ENCODE data around the gene BNC2.

The BNC2 gene

DNA sequence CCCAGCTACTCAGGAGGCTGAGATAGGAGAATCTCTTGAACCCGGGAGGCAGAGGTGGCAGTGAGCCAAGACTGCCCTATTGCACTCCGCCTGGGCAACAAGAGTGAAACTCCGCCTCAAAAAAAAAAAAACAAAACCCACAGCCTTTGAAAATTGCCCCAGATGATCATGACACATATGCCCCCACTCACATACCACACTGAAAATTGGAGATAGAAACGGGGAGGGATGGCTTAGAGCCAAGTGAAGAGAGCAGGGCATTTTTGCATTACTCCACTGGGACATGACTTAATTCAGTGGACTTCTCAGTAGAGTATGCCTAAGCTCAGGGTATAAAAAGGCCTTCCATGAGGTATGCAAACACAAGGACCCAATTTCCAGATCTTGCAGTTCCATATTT lies 309.3 kb downstream of the BNC2 start:
- Histone ChIP-seq H3K27me3 (ENCODE audit: control insufficient read depth in 3 of 3, insufficient read depth in 3 of 3, low read depth in 1 of 3, low read length in 3 of 3) (no peaks in the 10 kb centered on the region), H3K4ac (ENCODE audit: low read length) (no peak overlapping the region), H3K4me3 (ENCODE audit: low read length in 2 of 2) (no peak overlapping the region), H4K91ac (ENCODE audit: low read depth, low read length, poor library complexity) (no peak overlapping the region), H3K4me1 (ENCODE audit: control insufficient read depth in 2 of 2, insufficient read depth in 1 of 2, low read depth in 1 of 2, low read length in 2 of 2) (no peaks in the 10 kb centered on the region), H4K8ac (ENCODE audit: low read depth, low read length) (no peak overlapping the region), H3K9ac (ENCODE audit: low read depth, low read length, poor library complexity) (no peak overlapping the region), H3K4me2 (ENCODE audit: insufficient read depth, low read length, poor library complexity, severe bottlenecking) (no peak overlapping the region), H2BK15ac (ENCODE audit: low read length) (no peak overlapping the region), H2BK120ac (ENCODE audit: low read depth, low read length) (no peak overlapping the region), H2BK5ac (ENCODE audit: low read length) (no peak overlapping the region), H2AFZ (ENCODE audit: low read length) (no peak overlapping the region), H3K36me3 (replicated peaks in 1 of 2; ENCODE audit: control insufficient read depth in 2 of 2, insufficient read depth in 2 of 2, low read length in 2 of 2) (no peaks in the 10 kb centered on the region), H3K14ac (ENCODE audit: low read length) (no peak overlapping the region), H3K23ac (ENCODE audit: low read depth, low read length, poor library complexity) (no peak overlapping the region), H3K27ac (replicated peaks; ENCODE audit: low read length) (no peak overlapping the region), H3K18ac (ENCODE audit: low read length) (no peak overlapping the region), H3K79me1 (ENCODE audit: low read depth, low read length) (no peaks in the 10 kb centered on the region), H2BK12ac (ENCODE audit: low read length) (no peak overlapping the region), H2AK5ac (ENCODE audit: low read depth, low read length) (no peak overlapping the region), H3K9me3 (replicated peaks in 1 of 2; ENCODE audit: control insufficient read depth in 2 of 2, insufficient read depth in 1 of 2, low read depth in 1 of 2, low read length in 2 of 2) (no peaks in the 10 kb centered on the region)
- no peak for DNase-seq (ENCODE audit: low spot score)
- WGBS, 2 donors (ENCODE audit: extremely low coverage in 2 of 2, insufficient read length in 2 of 2, insufficient replicate concordance in 1 of 2) = no CpG with 5 or more reads among the region's 4 CpGs

DNA sequence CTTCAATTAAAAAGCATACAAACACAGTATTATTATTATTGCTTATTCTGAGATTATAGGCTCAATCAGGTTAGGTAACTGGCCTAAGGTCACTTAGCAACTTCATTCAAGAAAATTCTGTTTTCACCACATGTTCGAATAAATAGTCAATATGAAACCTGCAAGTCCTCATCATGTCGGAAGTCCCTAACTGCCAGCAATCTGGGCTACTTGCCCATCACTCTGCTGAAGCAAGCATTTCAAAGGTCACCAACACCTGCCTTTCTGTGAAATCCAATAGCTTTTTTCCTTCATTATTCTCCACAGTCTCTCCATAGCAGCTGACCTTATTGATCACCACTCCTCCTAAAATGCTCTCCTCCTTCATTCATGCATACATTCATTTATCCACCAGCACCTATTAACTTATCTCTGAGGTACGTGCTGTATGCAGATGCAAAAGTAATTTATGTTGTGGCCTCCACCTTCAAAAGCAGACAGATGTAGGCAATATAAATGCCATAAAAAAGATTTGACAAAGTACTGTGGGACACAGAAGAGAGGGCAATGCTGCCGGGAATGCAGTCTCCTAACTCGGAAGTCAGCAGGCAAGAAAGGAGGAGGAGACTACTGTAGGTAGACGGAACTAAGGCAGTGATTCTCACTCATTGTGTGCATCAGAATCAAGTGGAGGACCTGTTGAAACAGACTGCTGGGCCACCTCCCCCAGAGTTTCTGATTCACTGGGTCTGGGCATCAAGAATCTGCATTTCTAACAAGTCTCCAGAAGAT lies 310.9 kb downstream of the BNC2 start:
- no peak overlapping the region for H3K4ac ChIP-seq (ENCODE audit: low read length)
- H4K8ac ChIP-seq (ENCODE audit: low read depth, low read length) = no peak overlapping the region
- H2BK120ac ChIP-seq (ENCODE audit: low read depth, low read length) = no peak overlapping the region
- no peaks in the 10 kb centered on the region for H3K9me3 ChIP-seq (replicated peaks in 1 of 2; ENCODE audit: control insufficient read depth in 2 of 2, insufficient read depth in 1 of 2, low read depth in 1 of 2, low read length in 2 of 2)
- WGBS, 2 donors (ENCODE audit: extremely low coverage in 2 of 2, insufficient read length in 2 of 2, insufficient replicate concordance in 1 of 2) = no CpG with 5 or more reads among the region's 6 CpGs
- no peak overlapping the region for H2AFZ ChIP-seq (ENCODE audit: low read length)
- no peak overlapping the region for H3K4me2 ChIP-seq (ENCODE audit: insufficient read depth, low read length, poor library complexity, severe bottlenecking)
- no peaks in the 10 kb centered on the region for H3K36me3 ChIP-seq (replicated peaks in 1 of 2; ENCODE audit: control insufficient read depth in 2 of 2, insufficient read depth in 2 of 2, low read length in 2 of 2)
- no peaks in the 10 kb centered on the region for H3K79me1 ChIP-seq (ENCODE audit: low read depth, low read length)
- no peak overlapping the region for H4K91ac ChIP-seq (ENCODE audit: low read depth, low read length, poor library complexity)
- no peak overlapping the region for H2BK15ac ChIP-seq (ENCODE audit: low read length)
- H3K4me1 ChIP-seq (ENCODE audit: control insufficient read depth in 2 of 2, insufficient read depth in 1 of 2, low read depth in 1 of 2, low read length in 2 of 2) = no peaks in the 10 kb centered on the region
- no peak overlapping the region for H2BK12ac ChIP-seq (ENCODE audit: low read length)
- H3K23ac ChIP-seq (ENCODE audit: low read depth, low read length, poor library complexity) = no peak overlapping the region
- no peak overlapping the region for H2BK5ac ChIP-seq (ENCODE audit: low read length)
- H3K27me3 ChIP-seq (ENCODE audit: control insufficient read depth in 3 of 3, insufficient read depth in 3 of 3, low read depth in 1 of 3, low read length in 3 of 3) = no peaks in the 10 kb centered on the region
- H3K9ac ChIP-seq (ENCODE audit: low read depth, low read length, poor library complexity) = no peak overlapping the region
- H3K27ac ChIP-seq (replicated peaks; ENCODE audit: low read length) = no peak overlapping the region
- no peak overlapping the region for H3K14ac ChIP-seq (ENCODE audit: low read length)
- no peak for DNase-seq (ENCODE audit: low spot score)
- no peak overlapping the region for H2AK5ac ChIP-seq (ENCODE audit: low read depth, low read length)
- no peak overlapping the region for H3K4me3 ChIP-seq (ENCODE audit: low read length in 2 of 2)
- H3K18ac ChIP-seq (ENCODE audit: low read length) = no peak overlapping the region

DNA sequence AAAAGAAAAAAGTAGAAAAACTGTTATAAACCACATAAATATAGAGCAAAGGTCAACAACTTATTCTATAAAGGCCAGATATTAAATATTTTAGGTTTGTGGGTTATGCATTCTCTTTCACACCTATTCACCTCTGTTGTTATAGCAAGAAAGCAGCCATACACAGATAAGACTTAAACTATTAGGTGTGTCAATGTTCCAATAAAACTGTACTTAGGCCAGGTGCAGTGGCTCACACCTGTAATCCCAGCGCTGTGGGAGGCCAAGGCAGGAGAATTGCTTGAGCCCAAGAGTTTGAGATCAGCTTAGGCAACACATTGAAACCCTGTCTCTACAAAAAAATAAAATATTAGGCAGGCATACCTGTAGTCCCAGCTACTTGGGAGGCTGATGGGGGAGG lies 314.7 kb downstream of the BNC2 start:
- no CpG with 5 or more reads among the region's 1 CpG for WGBS, 2 donors (ENCODE audit: extremely low coverage in 2 of 2, insufficient read length in 2 of 2, insufficient replicate concordance in 1 of 2)
- Histone ChIP-seq H3K4me1 (ENCODE audit: control insufficient read depth in 2 of 2, insufficient read depth in 1 of 2, low read depth in 1 of 2, low read length in 2 of 2) (peaks cover 0 to 6% of the 10 kb centered on the region in 2 donors), H3K23ac (ENCODE audit: low read depth, low read length, poor library complexity) (no peak overlapping the region), H2BK12ac (ENCODE audit: low read length) (no peak overlapping the region), H3K9ac (ENCODE audit: low read depth, low read length, poor library complexity) (no peak overlapping the region), H3K4ac (ENCODE audit: low read length) (no peak overlapping the region), H3K18ac (ENCODE audit: low read length) (no peak overlapping the region), H3K4me3 (ENCODE audit: low read length in 2 of 2) (no peak overlapping the region), H2BK5ac (ENCODE audit: low read length) (no peak overlapping the region), H2BK15ac (ENCODE audit: low read length) (no peak overlapping the region), H2AK5ac (ENCODE audit: low read depth, low read length) (no peak overlapping the region), H3K79me1 (ENCODE audit: low read depth, low read length) (no peaks in the 10 kb centered on the region), H3K4me2 (ENCODE audit: insufficient read depth, low read length, poor library complexity, severe bottlenecking) (no peak overlapping the region), H4K91ac (ENCODE audit: low read depth, low read length, poor library complexity) (no peak overlapping the region), H3K36me3 (replicated peaks in 1 of 2; ENCODE audit: control insufficient read depth in 2 of 2, insufficient read depth in 2 of 2, low read length in 2 of 2) (no peaks in the 10 kb centered on the region), H2BK120ac (ENCODE audit: low read depth, low read length) (no peak overlapping the region), H3K14ac (ENCODE audit: low read length) (no peak overlapping the region), H2AFZ (ENCODE audit: low read length) (no peak overlapping the region), H4K8ac (ENCODE audit: low read depth, low read length) (no peak overlapping the region), H3K27me3 (ENCODE audit: control insufficient read depth in 3 of 3, insufficient read depth in 3 of 3, low read depth in 1 of 3, low read length in 3 of 3) (no peaks in the 10 kb centered on the region), H3K9me3 (replicated peaks in 1 of 2; ENCODE audit: control insufficient read depth in 2 of 2, insufficient read depth in 1 of 2, low read depth in 1 of 2, low read length in 2 of 2) (no peaks in the 10 kb centered on the region), H3K27ac (replicated peaks; ENCODE audit: low read length) (no peak overlapping the region)
- DNase-seq (ENCODE audit: low spot score) = no peak

GRCh38 chr9:16553869-16554540 lies 316.5 kb downstream of the BNC2 start:
- H3K14ac ChIP-seq (ENCODE audit: low read length) = no peak overlapping the region
- no peak overlapping the region for H3K4me2 ChIP-seq (ENCODE audit: insufficient read depth, low read length, poor library complexity, severe bottlenecking)
- no peak overlapping the region for H2BK15ac ChIP-seq (ENCODE audit: low read length)
- peaks cover 0 to 6% of the 10 kb centered on the region in 2 donors for H3K4me1 ChIP-seq (ENCODE audit: control insufficient read depth in 2 of 2, insufficient read depth in 1 of 2, low read depth in 1 of 2, low read length in 2 of 2)
- no CpG with 5 or more reads among the region's 7 CpGs for WGBS, 2 donors (ENCODE audit: extremely low coverage in 2 of 2, insufficient read length in 2 of 2, insufficient replicate concordance in 1 of 2)
- no peak for DNase-seq (ENCODE audit: low spot score)
- H3K4ac ChIP-seq (ENCODE audit: low read length) = no peak overlapping the region
- no peaks in the 10 kb centered on the region for H3K27me3 ChIP-seq (ENCODE audit: control insufficient read depth in 3 of 3, insufficient read depth in 3 of 3, low read depth in 1 of 3, low read length in 3 of 3)
- H4K8ac ChIP-seq (ENCODE audit: low read depth, low read length) = no peak overlapping the region
- no peak overlapping the region for H2BK120ac ChIP-seq (ENCODE audit: low read depth, low read length)
- H4K91ac ChIP-seq (ENCODE audit: low read depth, low read length, poor library complexity) = no peak overlapping the region
- H3K9me3 ChIP-seq (replicated peaks in 1 of 2; ENCODE audit: control insufficient read depth in 2 of 2, insufficient read depth in 1 of 2, low read depth in 1 of 2, low read length in 2 of 2) = no peaks in the 10 kb centered on the region
- H2AFZ ChIP-seq (ENCODE audit: low read length) = no peak overlapping the region
- no peak overlapping the region for H3K27ac ChIP-seq (replicated peaks; ENCODE audit: low read length)
- no peaks in the 10 kb centered on the region for H3K79me1 ChIP-seq (ENCODE audit: low read depth, low read length)
- no peak overlapping the region for H2BK5ac ChIP-seq (ENCODE audit: low read length)
- H3K9ac ChIP-seq (ENCODE audit: low read depth, low read length, poor library complexity) = no peak overlapping the region
- no peak overlapping the region for H3K23ac ChIP-seq (ENCODE audit: low read depth, low read length, poor library complexity)
- no peak overlapping the region for H2BK12ac ChIP-seq (ENCODE audit: low read length)
- H3K36me3 ChIP-seq (replicated peaks in 1 of 2; ENCODE audit: control insufficient read depth in 2 of 2, insufficient read depth in 2 of 2, low read length in 2 of 2) = no peaks in the 10 kb centered on the region
- H2AK5ac ChIP-seq (ENCODE audit: low read depth, low read length) = no peak overlapping the region
- no peak overlapping the region for H3K18ac ChIP-seq (ENCODE audit: low read length)
- no peak overlapping the region for H3K4me3 ChIP-seq (ENCODE audit: low read length in 2 of 2)
